ENCODE measurements around the gene PIM1.

PIM1 gene

DNA sequence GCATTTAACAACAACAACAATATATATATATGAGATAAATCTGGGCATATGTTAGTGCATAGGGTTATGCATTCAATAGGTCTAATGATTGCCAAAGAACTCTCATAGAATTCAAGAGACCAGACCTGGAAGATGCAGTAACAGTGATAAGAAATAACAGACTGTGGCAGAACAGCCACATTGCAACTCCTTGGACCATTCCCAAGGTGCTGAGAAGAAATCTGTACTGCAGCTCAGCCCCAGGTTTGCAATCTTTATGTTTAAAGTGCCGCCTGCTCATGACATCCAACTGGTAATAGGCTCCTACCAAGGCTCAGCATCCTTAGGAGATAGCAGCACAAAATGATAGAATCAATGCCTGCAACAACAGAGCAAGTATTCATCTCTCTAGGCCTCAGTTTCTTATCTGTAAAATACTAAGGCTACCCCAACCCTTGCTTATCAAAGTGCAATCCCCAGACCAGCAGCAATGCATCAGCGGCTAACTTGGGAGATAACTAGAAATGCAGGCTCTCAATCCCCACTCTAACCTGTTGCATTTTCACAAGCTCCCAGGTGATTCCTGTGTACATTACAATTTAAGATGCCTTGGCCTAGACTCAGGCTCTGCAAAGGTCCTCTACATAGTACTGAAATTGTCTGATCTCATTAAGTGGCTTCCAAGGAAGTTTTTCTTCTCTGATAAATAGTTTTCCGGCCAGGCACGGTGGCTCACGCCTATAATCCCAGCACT is 30.6 kb upstream of the PIM1 start:
- no peak for TF ChIP-seq SPI1 (IDR thresholded peaks at IDR 0.05; ENCODE audit: borderline replicate concordance, low read depth)
- TF ChIP-seq, protein P1, sequence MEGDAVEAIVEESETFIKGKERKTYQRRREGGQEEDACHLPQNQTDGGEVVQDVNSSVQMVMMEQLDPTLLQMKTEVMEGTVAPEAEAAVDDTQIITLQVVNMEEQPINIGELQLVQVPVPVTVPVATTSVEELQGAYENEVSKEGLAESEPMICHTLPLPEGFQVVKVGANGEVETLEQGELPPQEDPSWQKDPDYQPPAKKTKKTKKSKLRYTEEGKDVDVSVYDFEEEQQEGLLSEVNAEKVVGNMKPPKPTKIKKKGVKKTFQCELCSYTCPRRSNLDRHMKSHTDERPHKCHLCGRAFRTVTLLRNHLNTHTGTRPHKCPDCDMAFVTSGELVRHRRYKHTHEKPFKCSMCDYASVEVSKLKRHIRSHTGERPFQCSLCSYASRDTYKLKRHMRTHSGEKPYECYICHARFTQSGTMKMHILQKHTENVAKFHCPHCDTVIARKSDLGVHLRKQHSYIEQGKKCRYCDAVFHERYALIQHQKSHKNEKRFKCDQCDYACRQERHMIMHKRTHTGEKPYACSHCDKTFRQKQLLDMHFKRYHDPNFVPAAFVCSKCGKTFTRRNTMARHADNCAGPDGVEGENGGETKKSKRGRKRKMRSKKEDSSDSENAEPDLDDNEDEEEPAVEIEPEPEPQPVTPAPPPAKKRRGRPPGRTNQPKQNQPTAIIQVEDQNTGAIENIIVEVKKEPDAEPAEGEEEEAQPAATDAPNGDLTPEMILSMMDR (IDR thresholded peaks at IDR 0.05; ENCODE audit: insufficient read depth, low read length): no peak
- TF ChIP-seq, protein P2, sequence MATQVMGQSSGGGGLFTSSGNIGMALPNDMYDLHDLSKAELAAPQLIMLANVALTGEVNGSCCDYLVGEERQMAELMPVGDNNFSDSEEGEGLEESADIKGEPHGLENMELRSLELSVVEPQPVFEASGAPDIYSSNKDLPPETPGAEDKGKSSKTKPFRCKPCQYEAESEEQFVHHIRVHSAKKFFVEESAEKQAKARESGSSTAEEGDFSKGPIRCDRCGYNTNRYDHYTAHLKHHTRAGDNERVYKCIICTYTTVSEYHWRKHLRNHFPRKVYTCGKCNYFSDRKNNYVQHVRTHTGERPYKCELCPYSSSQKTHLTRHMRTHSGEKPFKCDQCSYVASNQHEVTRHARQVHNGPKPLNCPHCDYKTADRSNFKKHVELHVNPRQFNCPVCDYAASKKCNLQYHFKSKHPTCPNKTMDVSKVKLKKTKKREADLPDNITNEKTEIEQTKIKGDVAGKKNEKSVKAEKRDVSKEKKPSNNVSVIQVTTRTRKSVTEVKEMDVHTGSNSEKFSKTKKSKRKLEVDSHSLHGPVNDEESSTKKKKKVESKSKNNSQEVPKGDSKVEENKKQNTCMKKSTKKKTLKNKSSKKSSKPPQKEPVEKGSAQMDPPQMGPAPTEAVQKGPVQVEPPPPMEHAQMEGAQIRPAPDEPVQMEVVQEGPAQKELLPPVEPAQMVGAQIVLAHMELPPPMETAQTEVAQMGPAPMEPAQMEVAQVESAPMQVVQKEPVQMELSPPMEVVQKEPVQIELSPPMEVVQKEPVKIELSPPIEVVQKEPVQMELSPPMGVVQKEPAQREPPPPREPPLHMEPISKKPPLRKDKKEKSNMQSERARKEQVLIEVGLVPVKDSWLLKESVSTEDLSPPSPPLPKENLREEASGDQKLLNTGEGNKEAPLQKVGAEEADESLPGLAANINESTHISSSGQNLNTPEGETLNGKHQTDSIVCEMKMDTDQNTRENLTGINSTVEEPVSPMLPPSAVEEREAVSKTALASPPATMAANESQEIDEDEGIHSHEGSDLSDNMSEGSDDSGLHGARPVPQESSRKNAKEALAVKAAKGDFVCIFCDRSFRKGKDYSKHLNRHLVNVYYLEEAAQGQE (IDR thresholded peaks at IDR 0.05; ENCODE audit: insufficient replicate concordance, low read depth): no peak
- TF ChIP-seq GABPA (IDR thresholded peaks at IDR 0.05; ENCODE audit: low read depth): no peak
- TF ChIP-seq POLR2AphosphoS5 (IDR thresholded peaks at IDR 0.05; ENCODE audit: low read depth): no peak
- Histone ChIP-seq H3K4me3 (replicated peaks; ENCODE audit: insufficient read depth, low read length) (no peak overlapping the region), H3K27me3 (ENCODE audit: insufficient read depth, poor library complexity, severe bottlenecking) (no peaks in the 10 kb centered on the region), H3K27ac (replicated peaks) (no peak overlapping the region)
- no peak for DNase-seq (ENCODE audit: low read depth in 1 of 2, low spot score in 1 of 2)

DNA sequence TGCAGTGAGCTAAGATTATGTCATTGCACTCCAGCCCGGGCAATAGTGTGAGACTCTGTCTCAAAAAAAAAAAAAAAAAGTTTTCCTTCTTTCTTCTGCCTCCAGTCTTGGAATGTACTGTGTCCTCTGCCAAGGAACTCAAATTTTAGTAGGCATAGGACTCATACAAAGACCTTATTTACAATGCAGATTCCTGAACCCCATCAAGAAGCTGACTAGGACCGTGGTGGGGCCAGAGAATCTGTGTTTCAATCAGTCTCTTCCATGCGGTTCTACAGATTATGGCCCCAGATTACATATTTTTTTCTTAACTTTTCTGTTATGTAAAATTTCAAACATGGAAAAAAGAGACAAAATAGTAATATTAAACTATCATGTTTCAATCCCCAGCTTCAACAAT is 29.8 kb upstream of the PIM1 start:
- no peaks in the 10 kb centered on the region for H3K27me3 ChIP-seq (ENCODE audit: insufficient read depth, poor library complexity, severe bottlenecking)
- no peak overlapping the region for H3K4me3 ChIP-seq (replicated peaks; ENCODE audit: insufficient read depth, low read length)
- TF ChIP-seq SPI1 (IDR thresholded peaks at IDR 0.05; ENCODE audit: borderline replicate concordance, low read depth): no peak
- TF ChIP-seq, protein P2 (IDR thresholded peaks at IDR 0.05; ENCODE audit: insufficient replicate concordance, low read depth): no peak
- TF ChIP-seq, protein P1 (IDR thresholded peaks at IDR 0.05; ENCODE audit: insufficient read depth, low read length): no peak
- no peak for TF ChIP-seq POLR2AphosphoS5 (IDR thresholded peaks at IDR 0.05; ENCODE audit: low read depth)
- no peak for TF ChIP-seq GABPA (IDR thresholded peaks at IDR 0.05; ENCODE audit: low read depth)
- no peak overlapping the region for H3K27ac ChIP-seq (replicated peaks)
- DNase-seq (ENCODE audit: low read depth in 1 of 2, low spot score in 1 of 2): no peak

DNA sequence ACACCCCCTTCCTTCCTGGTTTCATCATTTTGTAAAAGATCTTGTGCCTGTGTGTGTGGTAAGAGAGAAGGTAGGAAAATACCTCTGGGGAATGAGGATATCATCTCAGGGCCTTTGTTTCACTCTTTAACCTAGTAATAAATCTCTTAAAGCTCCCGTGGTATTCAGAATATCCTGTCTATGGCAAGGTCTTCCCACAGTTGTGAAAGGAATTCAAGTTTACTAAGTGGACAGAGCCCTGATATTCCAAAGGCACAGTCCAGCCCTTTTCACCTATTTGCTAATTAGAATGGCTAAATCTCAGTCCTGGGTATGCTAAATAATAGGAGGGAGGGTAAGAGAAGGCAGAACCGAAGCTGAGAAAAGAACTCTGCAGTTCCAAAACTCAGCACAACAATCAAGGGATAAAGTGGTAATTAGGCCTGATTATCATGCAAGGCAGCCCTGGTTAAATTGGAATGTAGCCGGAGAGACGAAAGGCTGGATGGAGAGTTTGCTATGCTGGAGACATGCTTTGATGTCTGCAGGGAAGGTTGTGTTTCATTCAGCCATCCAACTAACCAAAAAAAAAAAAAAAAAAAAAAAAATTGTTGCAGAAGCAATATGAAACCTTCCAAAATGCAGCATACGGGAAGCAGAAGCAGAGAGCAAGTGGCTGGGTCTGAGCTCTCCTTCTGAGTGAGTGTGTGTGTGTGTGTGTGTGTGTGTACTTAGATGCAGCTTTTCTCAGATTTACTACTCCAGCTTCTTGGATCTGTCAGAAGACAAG is 28.5 kb upstream of the PIM1 start:
- TF ChIP-seq SPI1 (IDR thresholded peaks at IDR 0.05; ENCODE audit: borderline replicate concordance, low read depth): no peak
- TF ChIP-seq GABPA (IDR thresholded peaks at IDR 0.05; ENCODE audit: low read depth): no peak
- TF ChIP-seq, protein P1 (IDR thresholded peaks at IDR 0.05; ENCODE audit: insufficient read depth, low read length): no peak
- no peak for DNase-seq (ENCODE audit: low read depth in 1 of 2, low spot score in 1 of 2)
- Histone ChIP-seq H3K27me3 (ENCODE audit: insufficient read depth, poor library complexity, severe bottlenecking) (no peaks in the 10 kb centered on the region), H3K4me3 (replicated peaks; ENCODE audit: insufficient read depth, low read length) (no peak overlapping the region), H3K27ac (replicated peaks) (no peak overlapping the region)

All from HL-60 (cell line).